H1 (cell line): ENCODE measurements around the gene RHOG. TPM values are rescaled to one million over a fixed set of nuclear protein-coding genes. Genes with fewer than 3 reads are reported as not detected.

Experiments
- CBX5 ChIP-seq: fragments of 300-800, 300-1000 bp; sonication (generic); IDR thresholded peaks from 2 replicates; pipeline ENCODE4 v1.7.1; 2016; ENCODE audit warnings: antibody characterized with exemption, low read length, low read depth
- CTBP2 ChIP-seq: IDR thresholded peaks from 2 replicates; pipeline ENCODE4 v1.7.0; 2011; ENCODE audit warnings: borderline replicate concordance, mild to moderate bottlenecking, moderate library complexity, mixed read lengths, low read length; ENCODE audit not compliant: insufficient read depth, insufficient read length
- EP300 ChIP-seq, 2 experiments: IDR thresholded peaks; 1 replicate in 1 of 2; 2 replicates in 1 of 2; pipeline ENCODE4 v1.6.1; 2011 to 2012; ENCODE audit warnings: low read depth in 2 of 2, low read length in 2 of 2, mild to moderate bottlenecking in 2 of 2, borderline replicate concordance in 1 of 2, inconsistent platforms in 1 of 2, moderate library complexity in 1 of 2
- RAD21 ChIP-seq, 2 experiments: IDR thresholded peaks in 1 of 2; conservative IDR thresholded peaks in 1 of 2; 2 replicates each; pipeline ENCODE4 v1.6.1; 2011; ENCODE audit warnings: low read depth in 2 of 2, low read length in 2 of 2, improper control_type of control experiment in 1 of 2, inconsistent platforms in 1 of 2, mild to moderate bottlenecking in 1 of 2, moderate library complexity in 1 of 2
- SIN3A ChIP-seq, 2 experiments: IDR thresholded peaks in 1 of 2; conservative IDR thresholded peaks in 1 of 2; 2 replicates each; pipeline ENCODE4 v1.6.1; 2011 to 2012; ENCODE audit warnings: low read length in 2 of 2, improper control_type of control experiment in 1 of 2, low read depth in 1 of 2, mild to moderate bottlenecking in 1 of 2
- SP2 ChIP-seq: IDR thresholded peaks from 2 replicates; pipeline ENCODE4 v1.6.1; 2012; ENCODE audit warnings: mild to moderate bottlenecking, low read length, inconsistent platforms
- polyA plus RNA-seq, 7 experiments: library from polyadenylated mRNA; depleted of rRNA in 3 of 7; stranded (reverse) in 5 of 7; unstranded in 2 of 7; fragments of >200 nt in 5 of 7; fragments of 200-250 nt in 2 of 7; gene quantifications; 1 replicate in 5 of 7; 2 replicates in 1 of 7; 4 replicates in 1 of 7; pipeline versions ENCODE4 v1.2.1 to v1.2.3, GENCODE V29; 2011 to 2013; ENCODE audit warnings: missing spikeins in 2 of 7, mixed read lengths in 2 of 7
- total RNA-seq: library from RNA; stranded (reverse); fragmentation: NEBNext Ultra II Directional; extraction: Animal tissue kit (Norgen Biotek cat#: 25700); gene quantifications from 2 replicates; pipeline ENCODE4 v1.2.1, GENCODE V29; 2021
- TF ChIP-seq, protein P1 (sequence below): IDR thresholded peaks from 2 replicates; pipeline ENCODE4 v1.6.1; 2011; ENCODE audit warnings: low read length, improper control_type of control experiment
- TF ChIP-seq, protein P2 (sequence below): IDR thresholded peaks from 2 replicates; pipeline ENCODE4 v1.6.1; 2012; ENCODE audit warnings: inconsistent platforms

RHOG gene
- total and polyA plus RNA-seq, 2 of the 8 experiments (the other 6 are each of a cell fraction or from before 2014, with no cell fraction given): 28.3 to 69.6 TPM

DNA sequence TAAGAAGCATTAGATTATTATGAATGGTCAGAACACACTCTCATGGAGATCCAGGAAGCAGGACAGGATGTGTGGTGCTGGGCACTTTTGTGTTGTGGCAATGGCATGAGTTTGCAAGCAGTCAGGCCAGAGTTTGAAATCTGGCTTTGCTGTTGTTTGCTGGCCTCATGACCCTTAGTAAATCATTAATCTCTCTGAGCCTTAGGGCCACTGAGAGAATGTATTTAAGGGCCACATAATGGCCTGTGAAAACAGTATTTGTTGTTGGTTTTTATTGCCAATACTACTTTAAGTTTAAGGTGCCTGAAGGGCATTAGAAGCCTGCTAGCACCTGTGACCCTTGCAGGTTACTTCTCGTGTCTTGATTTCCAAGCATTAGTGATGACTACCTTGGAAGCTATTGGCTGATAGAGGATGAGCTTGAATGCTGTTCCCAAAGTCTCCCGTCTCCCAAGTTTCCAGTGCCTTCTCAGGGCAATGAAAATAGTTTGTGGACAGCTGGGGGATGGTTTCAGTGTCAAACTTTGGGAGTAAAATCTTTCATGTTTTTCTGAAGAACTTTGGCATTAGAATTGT, 39.3 kb upstream of the RHOG start (continued):
- TF ChIP-seq EP300 (IDR thresholded peaks at IDR 0.05; ENCODE audit: borderline replicate concordance in 1 of 2, low read depth in 2 of 2, low read length in 2 of 2) (no peak), SP2 (no peak), RAD21 (IDR thresholded peaks at IDR 0.05 in 1 of 2, conservative IDR thresholded peaks at IDR 0.05 in 1 of 2; ENCODE audit: low read depth in 2 of 2, low read length in 2 of 2) (no peak), SIN3A (conservative IDR thresholded peaks at IDR 0.05 in 1 of 2, IDR thresholded peaks at IDR 0.05 in 1 of 2; ENCODE audit: low read depth in 1 of 2, low read length in 2 of 2) (no peak), CTBP2 (no peak), CBX5 (no peak)
- TF ChIP-seq, protein P1, sequence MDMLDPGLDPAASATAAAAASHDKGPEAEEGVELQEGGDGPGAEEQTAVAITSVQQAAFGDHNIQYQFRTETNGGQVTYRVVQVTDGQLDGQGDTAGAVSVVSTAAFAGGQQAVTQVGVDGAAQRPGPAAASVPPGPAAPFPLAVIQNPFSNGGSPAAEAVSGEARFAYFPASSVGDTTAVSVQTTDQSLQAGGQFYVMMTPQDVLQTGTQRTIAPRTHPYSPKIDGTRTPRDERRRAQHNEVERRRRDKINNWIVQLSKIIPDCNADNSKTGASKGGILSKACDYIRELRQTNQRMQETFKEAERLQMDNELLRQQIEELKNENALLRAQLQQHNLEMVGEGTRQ: no peak
- TF ChIP-seq, protein P2, sequence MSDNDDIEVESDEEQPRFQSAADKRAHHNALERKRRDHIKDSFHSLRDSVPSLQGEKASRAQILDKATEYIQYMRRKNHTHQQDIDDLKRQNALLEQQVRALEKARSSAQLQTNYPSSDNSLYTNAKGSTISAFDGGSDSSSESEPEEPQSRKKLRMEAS: no peak
- TF ChIP-seq, all 59 proteins: peak for 0
